HUDEP-2 (cell line): Measurements from ENCODE around the gene TAC4.
A peak's percentile ranks its signal among the peaks of the same experiment; 100 is the strongest.

Experiments
- DNase-seq, 76 experiments: peaks; one replicate each; lab custom pipeline; 2025; ENCODE audit not compliant: unreplicated experiment in 76 of 76; lab: John Stamatoyannopoulos, UW

The TAC4 gene

DNA sequence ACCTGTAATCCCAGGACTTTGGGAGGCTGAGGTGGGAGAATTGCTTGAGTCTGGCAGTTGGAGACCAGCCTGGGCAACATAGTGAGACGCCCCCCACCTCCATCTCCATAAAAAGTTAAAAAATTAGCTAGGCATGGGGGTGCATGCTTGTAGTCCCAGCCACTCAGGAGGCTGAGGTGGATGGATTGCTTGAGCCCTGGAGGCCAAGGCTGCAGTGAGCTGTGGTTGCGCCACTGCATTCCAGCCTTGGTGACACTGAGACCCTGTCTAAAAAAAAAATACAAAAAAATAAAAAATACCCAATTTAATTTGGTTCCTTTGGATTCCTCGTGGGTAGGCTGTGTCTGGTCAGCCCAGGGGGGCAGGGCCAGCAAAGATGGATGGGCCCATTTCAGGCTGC is 26.1 kb upstream of the TAC4 start:
- no peak for DNase-seq

DNA sequence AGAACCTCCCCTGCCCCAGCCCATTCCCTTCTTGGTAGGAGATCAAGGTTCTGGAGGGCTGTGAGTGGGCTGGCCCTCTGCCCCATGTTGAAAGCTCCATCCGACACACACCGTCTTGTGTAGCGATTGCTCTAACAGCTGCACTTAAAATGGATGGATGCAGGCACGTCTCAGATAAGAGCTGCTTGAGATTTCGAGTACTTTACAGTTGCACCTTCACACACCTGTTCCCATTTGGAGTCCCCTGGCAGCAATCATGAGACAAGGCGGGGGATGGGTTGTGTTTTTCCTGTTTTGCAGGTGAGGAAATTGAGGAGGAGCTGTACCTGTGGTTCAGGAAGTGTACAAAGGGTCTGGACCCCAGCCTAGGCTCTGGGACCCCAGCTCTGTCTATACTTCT is 25.6 kb upstream of the TAC4 start:
- DNase-seq: no peak

GRCh38 chr17:49872754-49873377 is 25.0 kb upstream of the TAC4 start:
- no peak for DNase-seq

DNA sequence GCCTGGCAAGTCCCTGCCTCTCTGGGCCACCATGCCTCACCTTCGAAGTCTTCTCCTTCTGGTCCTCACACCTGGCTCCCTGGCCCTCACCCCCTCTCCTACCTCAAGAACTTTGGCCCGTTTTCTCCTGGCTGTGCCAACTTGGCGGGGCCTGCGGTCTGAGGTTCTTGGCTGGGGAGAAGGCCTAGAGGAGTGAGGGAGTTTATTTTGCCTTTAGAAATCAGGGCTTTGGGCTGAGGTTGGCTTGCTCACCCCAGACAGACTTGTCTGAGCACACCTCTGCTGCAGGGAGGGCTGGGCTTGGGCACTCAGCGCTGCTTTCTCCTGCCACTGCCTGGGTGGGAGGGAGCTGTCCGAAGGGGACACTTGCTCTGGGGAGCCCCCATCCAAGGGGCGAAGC is 23.3 kb upstream of the TAC4 start:
- DNase-seq: no peak

DNA sequence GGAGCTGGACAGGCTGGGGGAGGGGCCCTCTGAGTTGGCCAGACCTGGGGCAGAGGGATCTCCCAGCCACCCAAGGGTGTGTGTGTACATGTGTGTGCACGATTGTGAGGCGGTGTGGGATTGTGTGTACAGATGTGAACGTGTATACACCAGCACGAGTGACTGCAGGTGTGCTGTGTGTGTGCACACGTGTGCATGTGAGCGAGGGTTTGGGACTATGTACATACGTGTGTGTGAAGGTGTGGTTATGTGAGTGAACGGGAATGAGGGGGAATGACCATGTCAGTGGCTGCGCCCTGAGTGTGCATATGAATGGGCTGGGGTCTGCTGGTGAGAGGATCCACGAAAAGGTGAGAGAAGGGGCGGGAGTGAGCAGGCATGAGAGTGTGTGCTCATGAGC is 22.4 kb upstream of the TAC4 start:
- no peak for DNase-seq

- DNase-seq: no peak
Observed at GRCh38 chr17:49869038-49869374, 21.1 kb upstream of the TAC4 start.

GRCh38 chr17:49866882-49867413 is 19.1 kb upstream of the TAC4 start:
- no peak for DNase-seq

DNA sequence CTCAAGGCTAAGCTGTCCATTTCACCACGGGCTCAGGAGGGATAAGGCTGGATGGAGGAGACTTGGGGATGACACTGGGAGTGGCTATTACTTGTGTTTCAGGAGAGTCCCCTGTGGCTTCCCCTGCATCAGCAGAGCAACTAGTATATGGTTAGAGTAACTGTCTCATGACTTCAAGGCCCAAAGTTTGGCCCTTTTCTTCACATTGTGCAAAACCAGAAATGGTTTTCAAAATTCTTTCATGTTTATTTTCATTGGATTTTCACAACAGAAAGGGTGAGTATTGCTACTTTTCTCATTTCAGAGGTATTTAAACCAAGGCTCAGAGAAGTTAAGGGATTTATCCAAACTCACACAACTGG is 18.1 kb upstream of the TAC4 start:
- no peak for DNase-seq

GRCh38 chr17:49862781-49863331 is 15.0 kb upstream of the TAC4 start:
- DNase-seq: no peak

GRCh38 chr17:49861150-49861884 is 13.4 kb upstream of the TAC4 start:
- peak in 28 of 76 experiments; percentile 4 to 52 (median 25) for DNase-seq

- DNase-seq: no peak
Observed at GRCh38 chr17:49859991-49860953, 12.4 kb upstream of the TAC4 start.

- no peak for DNase-seq
Observed at GRCh38 chr17:49858796-49859195, 10.9 kb upstream of the TAC4 start.

GRCh38 chr17:49854126-49854525 is 6.3 kb upstream of the TAC4 start:
- no peak for DNase-seq

- no peak for DNase-seq
Observed at GRCh38 chr17:49853470-49854015, 5.7 kb upstream of the TAC4 start.

- peak in 54 of 76 experiments; percentile 6 to 82 (median 34) for DNase-seq
Observed at GRCh38 chr17:49851387-49852291, 3.8 kb upstream of the TAC4 start.

DNA sequence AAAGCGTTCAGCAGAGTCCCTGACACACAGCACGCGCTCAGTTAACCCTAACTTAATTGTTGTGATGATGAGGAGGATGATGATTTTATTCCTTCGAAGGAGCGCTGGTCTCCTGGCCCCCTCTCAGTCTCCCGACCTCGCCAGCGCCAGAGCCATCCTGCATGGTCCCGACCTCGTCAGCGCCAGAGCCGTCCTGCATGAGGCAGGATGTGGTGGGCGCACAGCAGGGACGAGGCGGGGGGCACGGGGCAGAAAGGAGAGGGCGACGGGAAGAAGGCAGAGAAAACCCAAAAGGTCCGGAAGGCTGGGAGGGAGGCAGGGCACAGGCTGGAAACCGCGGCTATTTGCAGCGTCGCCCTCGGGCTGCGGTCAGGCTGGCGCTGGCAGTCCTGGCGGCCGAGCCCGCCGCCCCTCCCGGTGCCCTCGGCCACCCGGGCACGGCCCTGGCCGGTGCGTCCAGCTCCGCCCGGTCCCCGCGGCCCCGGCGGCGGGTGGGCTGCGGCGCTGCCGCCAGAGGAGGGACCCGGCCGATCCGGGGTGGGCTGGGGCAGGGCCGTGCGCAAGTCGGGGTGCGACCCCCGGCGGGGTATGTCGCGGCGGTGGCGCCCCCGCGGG is 3.0 kb upstream of the TAC4 start:
- no peak for DNase-seq

DNA sequence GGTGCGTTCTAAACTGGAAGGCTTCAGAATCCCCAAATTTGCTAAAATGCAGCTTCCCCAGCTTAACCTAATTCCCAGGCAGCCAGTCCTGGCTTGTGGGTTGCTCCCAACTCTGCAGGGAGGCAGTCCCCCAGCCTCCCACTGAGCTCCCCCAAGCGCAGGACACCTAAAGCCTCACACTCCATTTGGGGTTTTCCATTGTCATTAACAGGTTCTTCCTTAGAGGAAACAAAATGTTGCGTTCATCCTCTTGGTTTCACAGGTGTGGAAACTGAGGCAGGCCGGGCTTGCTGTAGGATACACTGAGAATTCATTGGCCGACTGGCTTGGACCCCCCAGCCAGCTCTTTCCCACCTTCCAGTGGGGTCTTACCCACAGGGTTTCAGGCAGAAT is 2.3 kb upstream of the TAC4 start:
- no peak for DNase-seq

DNA sequence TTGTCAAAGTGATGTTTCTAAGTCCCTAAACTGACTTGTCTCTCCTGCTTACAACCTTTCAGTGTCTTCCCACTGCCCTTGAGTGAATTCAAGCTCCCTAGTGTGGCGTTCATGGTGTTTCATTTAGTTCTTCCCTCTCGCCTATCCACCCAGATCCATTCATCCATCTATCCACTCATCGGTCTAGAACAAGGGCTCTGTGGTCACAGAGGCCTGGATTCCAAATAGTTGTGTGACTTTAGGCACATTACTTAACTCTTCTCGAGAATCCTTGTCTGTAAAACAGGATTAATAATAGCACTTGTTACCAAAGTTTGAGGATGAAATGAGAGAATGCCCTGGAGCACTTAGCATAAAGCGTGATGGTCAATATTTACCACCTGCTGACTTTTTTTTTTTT is 870 bp upstream of the TAC4 start:
- no peak for DNase-seq
